ENCODE data around the gene SAMD4A. TPM values are rescaled to one million over a fixed set of nuclear protein-coding genes. Genes with fewer than 3 reads are reported as not detected.
A peak's percentile ranks its signal among the peaks of the same experiment; 100 is the strongest.

SAMD4A gene
- total and polyA plus RNA-seq, 12 donors, result 14.0 to 284 (median 191) TPM

DNA sequence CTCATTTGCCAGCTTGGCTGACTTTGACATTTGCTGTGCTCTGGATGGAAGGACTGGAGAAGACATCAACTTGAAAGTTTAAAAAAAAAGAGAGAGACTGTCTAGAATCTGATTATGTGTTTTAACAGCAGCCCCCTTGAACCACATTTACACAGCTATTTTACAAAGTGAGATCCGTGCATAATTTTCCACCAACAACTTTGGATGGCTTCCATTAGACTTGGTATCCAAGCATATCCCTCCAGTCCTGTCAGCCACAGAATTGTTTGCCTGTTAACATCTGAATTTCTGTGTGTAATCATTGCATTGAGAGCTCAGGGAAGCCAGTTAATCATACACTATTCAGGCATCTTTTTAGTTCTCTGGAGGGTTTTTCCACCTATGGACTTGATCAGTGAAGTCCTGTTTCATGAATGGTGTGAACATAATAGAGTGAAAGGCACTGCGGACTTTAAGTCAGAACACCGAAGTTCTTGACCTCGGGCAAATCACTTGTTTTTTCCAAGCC is 93.7 kb downstream of the SAMD4A start:
- peaks cover 3 to 77% (median 42%) of the 10 kb centered on the region in 9 donors for H3K4me1 ChIP-seq
- no peaks in the 10 kb centered on the region for H3K27me3 ChIP-seq
- no peak overlapping the region for H3K27ac ChIP-seq
- TF ChIP-seq, protein P1, sequence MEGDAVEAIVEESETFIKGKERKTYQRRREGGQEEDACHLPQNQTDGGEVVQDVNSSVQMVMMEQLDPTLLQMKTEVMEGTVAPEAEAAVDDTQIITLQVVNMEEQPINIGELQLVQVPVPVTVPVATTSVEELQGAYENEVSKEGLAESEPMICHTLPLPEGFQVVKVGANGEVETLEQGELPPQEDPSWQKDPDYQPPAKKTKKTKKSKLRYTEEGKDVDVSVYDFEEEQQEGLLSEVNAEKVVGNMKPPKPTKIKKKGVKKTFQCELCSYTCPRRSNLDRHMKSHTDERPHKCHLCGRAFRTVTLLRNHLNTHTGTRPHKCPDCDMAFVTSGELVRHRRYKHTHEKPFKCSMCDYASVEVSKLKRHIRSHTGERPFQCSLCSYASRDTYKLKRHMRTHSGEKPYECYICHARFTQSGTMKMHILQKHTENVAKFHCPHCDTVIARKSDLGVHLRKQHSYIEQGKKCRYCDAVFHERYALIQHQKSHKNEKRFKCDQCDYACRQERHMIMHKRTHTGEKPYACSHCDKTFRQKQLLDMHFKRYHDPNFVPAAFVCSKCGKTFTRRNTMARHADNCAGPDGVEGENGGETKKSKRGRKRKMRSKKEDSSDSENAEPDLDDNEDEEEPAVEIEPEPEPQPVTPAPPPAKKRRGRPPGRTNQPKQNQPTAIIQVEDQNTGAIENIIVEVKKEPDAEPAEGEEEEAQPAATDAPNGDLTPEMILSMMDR (IDR thresholded peaks at IDR 0.05), result no peak
- 58 to 67% methylated on average over 4 of the region's 4 CpGs for WGBS, 2 donors
- DNase-seq (no peak), ATAC-seq (no peak)
- H3K4me3 ChIP-seq, result no peak overlapping the region
- intact Hi-C loops (cut with DNase I), result no loop called here
- H3K9me3 ChIP-seq, result no peaks in the 10 kb centered on the region
- H3K36me3 ChIP-seq, result no peaks in the 10 kb centered on the region

DNA sequence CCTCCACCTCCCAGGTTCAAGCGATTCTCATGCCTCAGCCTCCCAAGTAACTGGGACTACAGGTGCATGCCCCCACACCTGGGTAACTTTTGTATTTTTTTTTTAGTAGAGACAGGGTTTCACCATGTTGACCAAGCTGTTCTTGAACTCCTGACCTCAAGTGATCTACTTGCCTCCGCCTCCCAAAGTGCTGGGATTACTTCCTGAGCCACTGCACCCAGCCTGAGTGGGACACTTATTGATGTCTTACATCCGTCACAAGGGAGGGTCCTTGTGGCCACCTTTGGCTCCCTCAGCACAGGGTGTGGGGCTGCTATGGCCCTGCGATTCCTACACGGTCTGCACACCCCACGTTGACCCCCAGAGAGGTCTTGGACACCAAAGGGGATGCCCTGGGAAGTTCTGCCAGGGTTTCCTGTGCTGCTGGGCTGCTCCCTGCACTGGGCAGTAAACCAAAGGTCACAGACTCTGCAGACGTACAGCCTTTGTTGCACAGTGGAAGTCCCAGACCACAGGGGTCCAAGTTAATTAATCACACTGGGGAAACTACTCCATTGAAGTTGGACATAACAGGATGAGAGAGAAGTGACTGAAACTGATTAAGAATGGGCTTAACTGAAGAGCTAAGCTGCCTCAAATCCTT is 95.7 kb downstream of the SAMD4A start:
- Histone ChIP-seq H3K27me3 (no peaks in the 10 kb centered on the region), H3K27ac (no peak overlapping the region), H3K4me3 (no peak overlapping the region), H3K9me3 (no peaks in the 10 kb centered on the region), H3K36me3 (no peaks in the 10 kb centered on the region), H3K4me1 (peaks cover 3 to 95% (median 55%) of the 10 kb centered on the region in 9 donors)
- DNase-seq (no peak), ATAC-seq (peak in 3 of 8 donors; percentile 20 to 54 (median 22))
- 59 to 64% methylated on average over 7 of the region's 7 CpGs for WGBS, 2 donors
- TF ChIP-seq, protein P1 (IDR thresholded peaks at IDR 0.05), result no peak
- intact Hi-C loops (cut with DNase I), result no loop called here

DNA sequence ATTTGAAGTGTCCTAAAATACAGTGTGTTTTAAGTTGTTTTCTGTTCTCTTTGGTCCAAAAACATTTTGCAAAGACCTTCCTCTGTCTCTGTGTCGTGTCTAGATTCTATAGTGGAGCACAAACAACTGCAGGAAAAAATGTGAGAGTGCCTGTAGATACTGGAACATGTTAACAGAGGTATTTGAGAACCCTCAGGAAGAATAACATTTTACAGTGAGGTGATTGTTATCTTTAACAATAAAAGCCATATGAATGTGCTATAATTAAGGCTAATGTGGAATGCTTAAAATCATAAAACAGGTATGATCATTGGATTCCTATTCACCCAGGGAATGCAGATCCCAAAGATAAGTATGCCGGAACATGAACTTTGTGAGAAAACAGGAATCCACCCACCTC is 98.0 kb downstream of the SAMD4A start:
- intact Hi-C loops (cut with DNase I), result no loop called here
- TF ChIP-seq, protein P1 (IDR thresholded peaks at IDR 0.05), result no peak
- 46 to 55% methylated on average over 2 of the region's 2 CpGs for WGBS, 2 donors
- Histone ChIP-seq H3K9me3 (no peaks in the 10 kb centered on the region), H3K27me3 (no peaks in the 10 kb centered on the region), H3K4me1 (peaks cover 0 to 95% (median 65%) of the 10 kb centered on the region in 9 donors), H3K4me3 (no peak overlapping the region), H3K36me3 (no peaks in the 10 kb centered on the region), H3K27ac (no peak overlapping the region)
- DNase-seq (no peak), ATAC-seq (no peak)

DNA sequence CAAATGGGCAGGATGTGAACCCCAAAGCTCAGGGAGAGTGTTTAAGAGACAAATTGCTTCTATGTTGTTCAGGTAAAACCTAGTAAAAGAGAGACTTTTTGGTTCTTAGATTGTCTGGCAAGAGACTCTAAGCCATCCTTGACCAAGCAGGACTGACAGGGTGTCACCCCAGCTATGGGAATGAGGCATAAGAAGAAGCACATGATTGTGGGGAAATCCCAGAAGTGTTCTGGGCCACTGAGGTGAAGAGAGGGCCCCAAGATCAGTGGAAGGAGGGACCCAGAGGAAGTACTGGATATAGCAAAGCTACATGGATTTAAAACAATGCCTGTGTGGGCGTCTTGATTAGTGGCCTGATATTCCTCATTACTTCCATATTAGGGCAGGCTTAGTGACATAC is 99.0 kb downstream of the SAMD4A start:
- intact Hi-C loops (cut with DNase I), result no loop called here
- Histone ChIP-seq H3K36me3 (no peaks in the 10 kb centered on the region), H3K4me1 (peaks cover 2 to 95% (median 65%) of the 10 kb centered on the region in 9 donors), H3K27ac (peak overlapping the region in 6 of 10 donors; percentile 5 to 43 (median 22)), H3K4me3 (no peak overlapping the region), H3K27me3 (no peaks in the 10 kb centered on the region), H3K9me3 (no peaks in the 10 kb centered on the region)
- WGBS, 2 donors, result 64 to 67% methylated on average over 1 of the region's 1 CpG
- TF ChIP-seq, protein P1 (IDR thresholded peaks at IDR 0.05), result no peak
- ATAC-seq, result no peak
- DNase-seq, result no peak

Data from heart right ventricle (tissue), 16 donors.